Peyer's patch (tissue), 4 donors: ENCODE results near the gene RAMAC.

ENCODE experiments used
- POLR2A ChIP-seq, 2 donors: fragments of 450-650 bp; IDR thresholded peaks; one replicate each; pipeline ENCODE4 v1.5.1; 2017; ENCODE audit warnings: antibody characterized with exemption in 2 of 2, mild to moderate bottlenecking in 2 of 2, moderate library complexity in 2 of 2
- TF ChIP-seq, protein P1 (sequence below), 6 experiments: fragments of 450-650 bp in 4 of 6; fragments of 200-600 bp in 2 of 6; sonication (generic) in 1 of 6; IDR thresholded peaks; one replicate each; pipeline ENCODE4 v1.5.1; 2017 to 2019; ENCODE audit warnings: antibody characterized with exemption in 6 of 6, mild to moderate bottlenecking in 3 of 6, moderate library complexity in 1 of 6

DNA sequence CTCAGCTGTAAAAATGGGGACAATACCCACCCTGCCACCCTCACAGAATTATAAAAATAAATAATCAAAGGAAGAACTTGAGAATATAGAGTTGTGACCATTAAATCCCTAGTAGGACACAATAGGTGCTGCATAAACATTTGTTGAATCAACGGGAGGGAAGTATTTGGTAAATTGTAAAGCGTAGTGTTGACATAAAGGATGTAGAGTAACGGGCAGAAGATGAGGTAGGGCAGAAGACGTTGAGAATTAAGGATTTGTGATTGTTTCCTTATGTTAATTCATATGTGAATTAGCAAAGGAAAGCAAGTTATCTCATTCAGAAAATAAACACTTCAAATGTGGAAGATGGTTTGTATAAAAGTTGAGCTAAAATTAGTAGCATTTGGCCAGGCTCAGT, 7.1 kb downstream of the RAMAC start:
- TF ChIP-seq, protein P1, sequence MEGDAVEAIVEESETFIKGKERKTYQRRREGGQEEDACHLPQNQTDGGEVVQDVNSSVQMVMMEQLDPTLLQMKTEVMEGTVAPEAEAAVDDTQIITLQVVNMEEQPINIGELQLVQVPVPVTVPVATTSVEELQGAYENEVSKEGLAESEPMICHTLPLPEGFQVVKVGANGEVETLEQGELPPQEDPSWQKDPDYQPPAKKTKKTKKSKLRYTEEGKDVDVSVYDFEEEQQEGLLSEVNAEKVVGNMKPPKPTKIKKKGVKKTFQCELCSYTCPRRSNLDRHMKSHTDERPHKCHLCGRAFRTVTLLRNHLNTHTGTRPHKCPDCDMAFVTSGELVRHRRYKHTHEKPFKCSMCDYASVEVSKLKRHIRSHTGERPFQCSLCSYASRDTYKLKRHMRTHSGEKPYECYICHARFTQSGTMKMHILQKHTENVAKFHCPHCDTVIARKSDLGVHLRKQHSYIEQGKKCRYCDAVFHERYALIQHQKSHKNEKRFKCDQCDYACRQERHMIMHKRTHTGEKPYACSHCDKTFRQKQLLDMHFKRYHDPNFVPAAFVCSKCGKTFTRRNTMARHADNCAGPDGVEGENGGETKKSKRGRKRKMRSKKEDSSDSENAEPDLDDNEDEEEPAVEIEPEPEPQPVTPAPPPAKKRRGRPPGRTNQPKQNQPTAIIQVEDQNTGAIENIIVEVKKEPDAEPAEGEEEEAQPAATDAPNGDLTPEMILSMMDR (IDR thresholded peaks at IDR 0.05) = no peak
- no peak for TF ChIP-seq POLR2A (IDR thresholded peaks at IDR 0.05)
